ENCODE results near the gene GPI.

DNA sequence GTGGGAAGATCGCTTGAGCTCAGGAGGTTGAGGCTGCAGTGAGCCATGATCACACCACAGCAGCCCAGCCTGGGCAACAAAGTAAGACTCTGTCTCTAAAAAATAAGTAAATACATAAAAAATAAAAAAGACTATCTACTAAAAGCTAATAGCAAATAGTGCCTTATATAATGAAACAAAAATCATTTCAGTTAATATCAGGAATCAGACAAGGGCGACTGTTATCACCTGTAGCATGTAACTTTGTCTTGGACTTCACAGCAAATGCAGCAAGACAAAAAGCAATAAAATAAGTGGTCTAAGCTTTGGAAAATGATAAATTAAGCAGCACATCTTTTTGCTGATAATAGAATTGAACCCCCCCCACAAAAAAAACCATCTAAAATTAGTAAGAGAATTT, 21.2 kb upstream of the GPI start:
- no peak for TF ChIP-seq POLR2A (IDR thresholded peaks at IDR 0.05; ENCODE audit: low read depth, low read length)
- TF ChIP-seq POLR2AphosphoS5 (IDR thresholded peaks at IDR 0.05; ENCODE audit: low read depth, low read length), result no peak
- no peak for TF ChIP-seq TAF1 (IDR thresholded peaks at IDR 0.05; ENCODE audit: low read depth, low read length)
- no peak for TF ChIP-seq POU2F2 (IDR thresholded peaks at IDR 0.05; ENCODE audit: low read depth, low read length)
- TF ChIP-seq SPI1 (IDR thresholded peaks at IDR 0.05; ENCODE audit: low read depth, low read length), result no peak

All from GM12891 (cell line).